Mucosa of gallbladder (tissue), 1 donor: Measurements from ENCODE around the gene NPHP4. TPM values are rescaled to one million over a fixed set of nuclear protein-coding genes. Genes with fewer than 3 reads are reported as not detected.
A peak's percentile ranks its signal among the peaks of the same experiment; 100 is the strongest.

ENCODE experiments used
- DNase-seq: peaks from one replicate; pipeline ENCODE4 v3.0.0-alpha.2; 2020; ENCODE audit warnings: low spot score
- total RNA-seq: library from RNA; stranded (reverse); gene quantifications from one replicate; pipeline ENCODE4 v1.2.1, GENCODE V29; 2021
- donor health status: DM: no; HTN: no; CAD: no.

Gene NPHP4
- total RNA-seq: 20.6 TPM

DNA sequence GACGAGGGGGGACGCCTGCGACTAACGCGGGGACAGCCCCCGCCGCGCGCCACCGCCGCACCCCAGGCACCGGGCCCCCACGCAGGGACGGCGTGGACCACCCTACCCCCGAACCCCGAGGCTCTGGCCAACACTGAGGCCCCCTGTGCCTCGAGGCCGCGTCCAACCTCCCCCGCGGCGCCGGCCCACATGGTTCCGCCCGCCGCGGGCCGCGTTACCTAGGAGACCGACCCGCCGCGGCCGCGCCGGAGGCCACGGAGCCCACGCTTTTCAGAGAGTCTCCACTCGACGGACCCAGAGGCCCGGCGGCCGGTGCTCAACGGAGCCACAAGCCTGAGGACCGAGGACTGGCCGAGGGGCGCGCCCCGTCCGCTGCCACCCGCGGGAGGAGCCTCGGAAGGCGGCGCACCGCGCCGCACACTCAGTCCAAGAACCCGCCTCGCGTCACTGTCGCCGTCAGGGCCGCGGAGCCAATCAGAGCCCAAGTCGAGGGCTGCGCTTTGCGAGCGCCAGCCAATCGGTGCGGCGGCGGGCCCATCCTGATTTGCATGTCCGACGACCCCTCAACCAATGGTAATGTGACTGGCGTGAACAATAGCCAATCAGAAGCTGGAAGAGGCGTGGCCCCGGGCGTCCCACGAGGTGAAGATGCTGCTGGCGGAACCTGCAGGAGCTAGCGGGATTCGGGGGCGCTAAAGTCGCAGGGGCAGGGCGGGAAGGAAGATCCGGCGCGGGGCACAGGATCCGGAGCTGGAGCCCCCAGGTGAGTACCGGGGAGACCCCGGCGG is at the start of gene NPHP4:
Gene NPHP4 (minus strand): TSS at position 400 of the 788 bp plus-strand sequence. CDS start 6,136 bp downstream, outside the sequence.
- peak; percentile 100 for DNase-seq

DNA sequence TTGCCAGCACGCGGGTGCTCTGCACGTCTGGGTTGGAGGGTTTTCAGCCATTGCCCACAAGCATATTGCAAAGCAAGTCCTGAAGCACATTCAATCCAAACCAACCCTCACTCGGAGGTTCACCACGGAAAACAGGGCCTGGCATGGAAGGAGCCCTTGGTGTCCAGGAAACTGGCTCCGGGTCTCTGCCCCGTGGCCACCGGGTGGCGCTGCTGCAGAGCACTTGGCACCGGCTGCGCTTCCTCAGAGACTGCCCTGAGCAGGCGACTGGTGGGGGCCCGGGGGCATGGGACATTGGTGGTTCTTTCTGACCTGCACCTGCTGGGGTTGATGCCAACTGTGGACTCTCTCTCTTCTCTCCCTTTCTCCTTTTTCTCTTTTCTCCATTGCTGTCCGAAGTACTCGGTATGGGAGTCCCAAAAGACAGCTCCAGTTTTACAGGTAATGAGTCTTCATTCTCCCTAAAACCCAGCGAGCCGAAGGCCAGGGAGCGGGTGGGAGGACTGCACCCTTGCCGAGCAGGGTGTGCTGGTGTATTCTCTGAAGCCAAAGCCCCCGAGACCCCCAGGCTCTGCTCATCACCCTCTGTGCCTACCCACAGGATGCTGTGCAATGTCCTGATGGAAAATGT is 49.3 kb upstream of the NPHP4 start:
- no peak for DNase-seq

DNA sequence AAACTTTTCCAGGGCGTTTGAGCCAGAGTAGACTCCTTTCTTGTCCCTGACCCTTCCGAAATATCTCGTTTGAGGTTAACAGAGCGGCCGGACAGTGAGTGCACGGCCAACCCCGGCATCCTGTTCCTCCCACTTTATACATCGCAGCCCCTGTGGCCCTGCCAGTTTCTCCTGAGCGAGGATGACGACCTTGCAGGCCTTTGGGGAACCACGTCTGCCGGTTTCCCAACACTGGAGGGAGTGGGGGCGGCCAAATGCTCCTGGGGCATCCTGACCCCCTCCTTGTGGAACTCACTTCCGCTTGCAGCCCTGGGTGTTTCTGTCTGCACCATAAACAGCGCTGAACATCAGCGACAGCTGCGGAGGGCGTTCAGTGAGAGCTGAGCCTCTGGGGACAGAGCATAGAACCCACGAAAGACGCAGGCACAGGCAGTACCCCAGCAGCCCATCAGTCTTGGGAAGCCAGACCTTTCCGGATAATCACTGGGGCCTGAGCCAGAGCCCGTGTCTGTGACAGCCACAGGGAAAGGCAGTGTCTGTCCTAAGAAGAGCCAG is 48.7 kb upstream of the NPHP4 start:
- no peak for DNase-seq

DNA sequence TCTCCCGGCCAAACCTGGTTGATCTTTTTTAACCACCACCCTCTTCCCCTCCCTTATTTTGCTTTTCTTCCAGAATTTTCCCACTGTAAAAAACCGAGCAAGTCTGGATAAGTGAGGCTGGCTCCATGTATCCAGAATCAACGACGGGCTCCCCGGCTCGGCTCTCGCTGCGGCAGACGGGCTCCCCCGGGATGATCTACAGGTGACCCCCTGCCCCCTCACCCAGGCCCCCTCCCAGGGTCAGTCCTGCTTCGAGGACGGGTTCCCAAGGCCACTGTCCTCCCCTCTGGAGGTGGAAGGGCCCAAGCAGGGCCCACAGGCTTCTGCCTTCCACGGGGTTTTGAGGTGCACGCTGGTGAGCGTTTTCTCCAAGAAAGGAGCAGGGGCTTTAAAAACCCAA is 48.2 kb upstream of the NPHP4 start:
- DNase-seq: no peak

DNA sequence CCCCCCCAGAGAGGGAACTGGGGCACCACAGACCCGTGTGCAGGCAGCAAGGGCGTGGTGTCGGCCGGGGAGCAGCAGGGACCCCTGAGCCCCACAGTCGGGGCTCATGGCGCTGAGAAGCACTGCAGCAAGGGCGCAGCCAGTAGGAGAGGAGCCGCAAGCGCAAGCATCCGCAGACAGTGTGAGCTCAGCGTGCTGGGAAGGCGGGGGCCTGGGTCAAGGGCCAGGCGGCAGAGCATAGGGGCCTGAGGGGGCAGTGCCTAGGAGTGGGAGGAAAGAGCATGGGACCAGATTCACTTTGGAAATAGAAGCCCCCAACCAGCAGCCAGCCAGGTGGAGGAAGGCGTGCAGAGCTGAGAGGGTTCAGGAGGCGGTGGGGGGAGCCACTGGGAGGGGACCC is 46.8 kb upstream of the NPHP4 start:
- DNase-seq: no peak

DNA sequence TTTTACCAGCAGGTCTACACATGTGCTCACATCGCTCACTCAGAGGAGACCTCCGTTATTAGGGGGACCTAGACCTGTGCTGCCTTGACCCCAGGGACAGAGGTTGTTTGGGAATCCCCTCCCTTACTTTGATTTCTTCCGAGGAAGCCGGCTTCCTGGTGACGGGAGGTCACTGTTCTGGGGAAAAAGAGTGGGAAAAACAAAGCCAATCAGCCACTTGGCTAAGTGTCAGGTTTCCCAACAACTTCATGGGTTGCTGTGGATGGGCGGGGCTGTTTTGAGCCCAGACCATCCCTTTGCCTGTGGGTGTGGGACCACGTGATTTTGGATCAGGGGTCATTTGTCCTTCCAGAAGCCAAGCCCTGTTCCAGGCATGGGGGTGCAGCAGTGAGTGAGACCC is 46.4 kb upstream of the NPHP4 start:
- DNase-seq: no peak

DNA sequence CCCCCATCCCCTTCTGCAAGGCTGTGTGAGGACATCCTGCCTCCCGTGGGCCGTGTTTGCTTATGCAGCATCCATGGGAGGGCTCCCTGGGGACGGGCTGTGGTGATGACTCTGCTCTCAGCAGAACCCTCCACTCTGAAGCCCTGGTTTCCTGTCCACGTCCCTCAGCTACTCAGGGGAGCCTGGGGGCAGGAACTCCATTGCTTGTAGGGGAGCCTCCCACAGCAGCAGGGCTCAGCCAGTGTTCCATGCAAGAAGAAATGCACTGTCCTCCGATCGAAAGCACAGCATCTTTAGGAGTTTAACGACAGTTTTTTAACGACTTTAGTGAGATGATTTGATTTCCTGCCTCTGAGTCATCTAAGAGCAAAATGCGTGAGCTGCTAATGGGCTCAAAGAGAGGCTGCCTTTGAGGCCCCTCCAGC is 45.1 kb upstream of the NPHP4 start:
- no peak for DNase-seq

DNA sequence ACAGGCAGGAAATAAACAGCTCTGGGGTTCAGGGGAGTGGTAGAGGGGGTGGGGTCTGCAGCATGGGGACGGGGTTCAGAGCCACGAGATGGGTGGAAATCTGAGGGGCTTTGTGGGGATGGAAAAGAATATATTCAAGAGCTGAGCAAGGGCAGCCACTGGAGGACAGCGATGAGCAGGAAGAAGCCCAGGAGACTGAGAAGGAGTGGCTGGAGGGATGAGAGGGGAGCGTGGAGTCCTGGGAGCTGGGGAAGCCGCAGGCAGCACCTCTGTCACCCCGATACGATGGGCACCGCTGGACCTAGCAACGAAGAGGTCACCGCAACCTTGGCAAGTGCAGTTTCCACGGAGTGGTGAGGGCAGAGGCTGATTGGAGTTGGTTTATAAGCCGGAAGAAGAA is 43.5 kb upstream of the NPHP4 start:
- no peak for DNase-seq

DNA sequence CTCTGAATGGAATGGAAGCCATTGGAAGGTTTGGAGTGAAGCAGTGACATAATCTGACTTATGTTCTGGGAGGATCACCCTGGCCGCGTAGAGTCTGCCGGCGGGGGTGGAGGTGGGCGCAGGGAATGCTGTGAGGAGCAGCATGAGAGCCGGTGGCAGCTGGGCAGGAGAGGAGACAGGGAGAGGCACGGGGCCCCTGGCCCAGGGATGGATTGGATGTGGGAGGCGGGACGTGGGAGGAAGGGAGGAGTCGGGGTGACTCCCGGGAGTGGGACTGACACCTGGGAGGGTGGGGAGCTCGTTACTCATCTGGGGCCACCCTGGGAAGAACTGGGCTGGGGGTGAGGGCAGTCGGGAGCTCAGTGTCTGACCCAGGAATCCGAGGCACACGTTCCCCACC is 43.1 kb upstream of the NPHP4 start:
- DNase-seq: no peak

DNA sequence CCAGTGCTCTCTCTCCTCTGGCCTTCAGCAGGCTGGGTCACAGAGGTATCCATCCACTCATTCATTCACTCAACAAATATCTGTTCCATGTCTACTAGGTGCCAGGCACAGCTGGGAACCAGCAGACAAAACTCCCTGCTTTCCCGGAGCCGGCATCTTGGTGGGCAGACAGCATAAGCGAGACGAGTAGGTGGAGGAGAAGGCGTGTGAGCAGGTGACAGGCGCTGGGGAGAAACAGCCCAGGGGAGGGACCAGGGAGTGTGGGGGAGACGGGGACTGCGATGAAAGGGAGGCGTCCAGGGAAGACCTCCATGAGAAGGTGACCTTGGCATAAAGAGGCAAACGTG is 42.5 kb upstream of the NPHP4 start:
- DNase-seq: no peak

DNA sequence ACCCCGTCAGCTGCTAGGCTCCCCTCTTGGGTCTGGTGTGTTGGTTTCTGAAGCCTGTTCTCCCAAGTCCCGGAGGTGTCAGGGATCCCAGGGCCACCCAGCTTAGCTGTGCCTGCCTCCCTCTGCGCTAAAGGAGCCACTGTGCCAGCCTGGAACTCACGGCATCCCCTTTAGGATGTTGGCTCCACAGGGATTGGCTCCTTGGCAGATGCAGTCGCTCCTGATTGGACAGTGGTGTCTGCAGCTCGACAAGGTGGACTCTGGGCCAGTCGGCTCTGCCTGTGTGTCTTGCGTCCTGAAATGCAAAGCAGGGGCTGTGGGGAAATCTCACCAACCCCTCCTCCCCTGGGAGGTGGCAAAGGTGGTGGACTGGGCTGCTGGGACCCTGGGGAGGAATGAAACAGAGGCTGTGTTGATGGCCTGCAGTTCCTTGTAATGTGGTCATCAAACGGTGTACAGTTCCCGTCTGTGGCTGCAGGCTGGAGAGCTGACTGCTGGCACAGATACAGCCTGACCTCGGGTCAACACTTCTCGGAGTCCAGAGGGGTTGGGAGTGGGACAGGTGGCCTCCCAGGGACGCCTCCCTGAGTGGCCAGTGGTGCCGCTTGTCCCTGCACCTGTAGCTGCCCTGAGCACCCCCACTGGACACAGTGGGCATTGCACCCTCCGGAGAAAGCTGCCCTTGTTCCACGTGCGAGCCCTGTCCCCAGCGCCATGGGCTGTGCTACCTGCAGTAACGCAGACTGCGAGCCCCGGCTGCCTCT is 41.9 kb upstream of the NPHP4 start:
- no peak for DNase-seq

DNA sequence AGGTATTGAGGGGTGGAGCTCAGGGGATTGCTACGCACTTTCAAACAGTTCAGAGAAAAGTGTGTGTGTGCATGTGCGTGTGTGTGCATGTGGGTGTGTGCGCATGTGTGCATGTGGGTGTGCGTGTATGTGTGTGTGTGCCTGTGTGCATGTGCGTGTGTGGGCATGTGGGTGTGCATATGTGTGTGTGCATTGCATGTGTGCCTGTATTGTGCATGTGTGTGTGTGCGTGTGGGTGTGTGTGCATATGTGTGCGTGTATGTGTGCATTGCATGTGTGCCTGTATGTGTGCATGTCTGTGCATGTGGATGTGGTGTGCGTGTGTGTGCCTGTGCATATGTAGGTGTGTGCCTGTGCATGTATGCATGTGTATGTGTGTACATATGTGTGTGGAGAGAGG is 40.9 kb upstream of the NPHP4 start:
- DNase-seq: no peak

DNA sequence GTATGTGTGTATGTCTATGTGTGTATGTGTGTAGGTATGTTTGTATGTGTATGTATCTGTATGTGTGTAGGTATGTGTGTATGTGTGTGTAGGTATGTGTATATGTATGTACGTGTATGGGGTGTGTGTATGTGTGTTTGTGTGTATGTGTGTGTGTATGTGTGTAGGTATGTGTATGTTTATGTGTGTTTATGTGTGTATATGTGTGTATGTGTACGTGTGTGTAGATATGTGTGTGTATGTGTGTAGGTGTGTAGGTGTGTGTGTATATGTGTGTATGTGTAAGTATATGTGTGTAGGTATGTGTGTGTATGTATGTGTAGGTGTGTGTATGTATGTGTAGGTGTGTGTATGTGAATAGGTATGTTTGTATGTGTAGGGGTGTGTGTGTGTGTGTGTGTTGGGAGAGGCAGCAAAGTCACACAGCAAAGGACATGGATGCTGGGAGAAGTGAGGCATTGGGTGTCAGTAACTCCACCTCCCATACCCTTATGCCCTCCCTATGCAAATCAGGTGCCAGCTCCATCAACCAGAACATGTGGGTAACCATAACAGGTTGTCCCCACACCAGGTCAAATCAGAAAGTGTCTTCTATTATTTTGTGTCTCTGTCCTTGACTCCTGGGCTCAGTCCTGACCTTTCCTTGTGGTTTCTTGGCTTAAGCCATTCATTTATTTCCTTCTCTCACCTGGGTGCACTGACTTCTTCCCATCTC is 38.5 kb upstream of the NPHP4 start:
- no peak for DNase-seq

DNA sequence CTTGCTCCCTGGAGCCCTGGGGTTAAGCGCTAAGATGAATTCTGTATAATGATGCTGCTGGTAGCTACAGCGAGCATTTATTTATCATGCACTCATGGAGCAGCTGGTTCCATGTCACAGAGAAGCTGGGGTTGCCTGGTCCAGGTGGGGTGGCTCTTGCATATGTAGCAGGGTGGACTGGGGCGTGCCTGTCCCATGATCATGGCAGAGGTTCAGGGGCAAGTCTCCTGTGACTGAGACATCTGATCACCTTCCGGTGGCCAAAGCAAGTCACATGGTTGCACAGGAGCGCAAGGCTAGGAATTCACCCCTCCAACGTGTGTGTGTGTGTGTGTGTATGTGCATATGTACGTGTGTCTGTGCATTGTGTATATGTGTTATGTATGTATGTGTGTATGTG is 37.9 kb upstream of the NPHP4 start:
- DNase-seq: no peak

DNA sequence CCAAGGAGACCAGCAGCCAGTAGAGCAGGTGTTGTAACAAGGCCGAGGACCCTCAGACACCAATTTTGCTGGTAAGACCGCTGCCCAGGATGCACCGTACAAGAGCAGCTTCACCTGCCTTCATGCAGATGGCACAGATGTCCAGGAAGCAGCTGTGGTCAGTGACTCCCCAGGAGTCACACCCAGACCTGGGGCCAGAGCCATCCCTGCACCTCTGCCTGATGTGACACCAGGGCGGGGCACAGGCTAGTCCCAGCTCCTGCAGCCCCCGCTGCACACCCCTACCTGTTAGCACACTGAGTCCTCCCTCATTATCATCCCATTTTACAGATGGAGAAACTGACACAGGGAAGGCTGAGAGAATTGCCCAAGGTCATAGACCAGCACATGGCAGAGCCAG is 37.1 kb upstream of the NPHP4 start:
- DNase-seq: no peak

DNA sequence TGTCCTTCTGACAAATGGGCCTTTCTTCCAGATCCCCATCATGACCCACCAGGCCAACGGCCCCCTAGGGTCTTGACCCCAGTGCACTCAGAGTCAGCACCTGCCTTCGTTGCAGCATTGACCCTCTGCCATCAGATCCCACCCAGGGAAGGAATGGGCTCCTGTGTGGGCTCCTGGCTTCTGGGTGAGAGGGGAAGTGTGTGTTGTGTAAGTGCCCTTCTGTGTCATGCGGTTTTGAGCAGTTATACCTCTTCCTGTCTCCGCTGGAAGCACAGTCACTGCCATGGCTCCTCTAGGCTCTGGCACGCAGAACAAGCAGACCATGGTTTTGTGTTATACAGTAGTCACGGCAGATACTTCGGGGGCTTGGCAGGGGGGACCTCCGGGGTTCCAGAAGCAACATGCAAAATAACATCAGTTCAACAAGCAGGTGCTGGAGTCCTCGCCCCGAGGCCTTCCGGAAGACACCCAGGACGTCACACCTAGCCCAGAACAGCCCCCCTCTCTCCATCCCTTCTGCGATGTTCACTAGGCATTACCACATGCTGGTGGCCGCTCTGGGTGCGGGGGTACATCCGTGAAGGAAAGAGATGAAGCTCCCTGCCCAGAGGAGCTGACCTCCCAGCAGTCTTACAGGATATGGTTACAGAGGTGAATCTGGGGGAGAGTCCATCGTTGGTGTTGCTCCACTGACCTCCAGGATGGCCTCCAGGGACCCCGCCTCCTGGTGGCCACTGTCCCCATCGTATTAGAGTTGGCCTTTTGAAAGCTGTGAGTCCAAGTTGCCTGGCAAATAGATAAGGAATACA is 36.0 kb upstream of the NPHP4 start:
- peak; percentile 39 for DNase-seq

DNA sequence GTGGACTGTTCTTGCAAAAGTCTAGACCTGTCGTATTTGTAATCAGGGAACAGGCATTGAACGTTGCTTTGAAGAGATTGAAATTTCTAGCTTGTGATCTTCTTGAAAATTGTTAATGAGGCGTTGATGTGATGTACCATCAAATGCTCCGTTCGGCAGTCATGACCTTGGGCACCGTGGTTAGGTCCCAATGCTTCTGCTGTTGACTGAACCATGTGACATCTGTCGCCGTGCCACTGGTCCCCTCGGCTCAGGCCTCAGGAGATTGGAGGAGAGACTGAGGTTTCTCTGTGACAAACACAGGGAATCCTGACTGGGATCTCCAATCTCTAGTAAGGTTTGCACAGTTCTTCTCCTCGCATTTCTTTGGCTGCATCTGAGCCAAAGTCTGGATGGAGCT is 35.4 kb upstream of the NPHP4 start:
- no peak for DNase-seq

DNA sequence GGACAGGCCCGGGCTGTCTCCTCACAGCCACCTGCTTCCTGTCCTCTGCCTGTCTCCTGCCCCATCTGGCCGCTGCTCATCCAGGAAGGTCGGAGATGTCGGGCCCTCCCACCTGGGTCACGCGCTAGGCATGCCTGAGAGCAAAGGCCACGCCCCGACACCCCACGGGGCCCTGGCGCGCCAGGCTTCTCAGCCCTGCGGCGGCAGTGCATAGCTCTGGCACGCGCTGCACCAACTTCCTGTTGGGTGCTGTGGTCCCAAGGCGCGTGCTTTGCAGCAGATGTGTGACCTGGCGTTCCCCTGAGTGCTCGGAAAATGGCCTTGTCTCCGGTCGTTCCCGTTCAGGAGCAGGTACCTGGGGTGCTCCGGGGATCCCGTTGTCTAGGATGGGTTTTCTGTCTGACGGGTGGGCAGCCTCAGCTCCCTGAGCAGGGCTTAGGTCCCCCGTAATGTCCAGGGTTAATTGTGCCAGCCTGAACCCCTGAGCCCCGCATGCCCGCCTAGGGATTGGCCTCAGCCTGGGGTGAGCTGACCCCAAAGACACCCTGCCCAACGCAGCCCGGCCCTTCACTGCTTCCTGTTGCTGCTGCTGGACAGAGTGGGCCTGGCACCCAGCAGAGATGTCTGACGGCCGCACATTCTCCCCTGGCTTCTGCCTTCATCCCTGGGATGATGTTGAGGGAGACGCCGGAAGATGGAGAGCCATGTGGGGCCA is 34.0 kb upstream of the NPHP4 start:
- DNase-seq: peak; percentile 78

DNA sequence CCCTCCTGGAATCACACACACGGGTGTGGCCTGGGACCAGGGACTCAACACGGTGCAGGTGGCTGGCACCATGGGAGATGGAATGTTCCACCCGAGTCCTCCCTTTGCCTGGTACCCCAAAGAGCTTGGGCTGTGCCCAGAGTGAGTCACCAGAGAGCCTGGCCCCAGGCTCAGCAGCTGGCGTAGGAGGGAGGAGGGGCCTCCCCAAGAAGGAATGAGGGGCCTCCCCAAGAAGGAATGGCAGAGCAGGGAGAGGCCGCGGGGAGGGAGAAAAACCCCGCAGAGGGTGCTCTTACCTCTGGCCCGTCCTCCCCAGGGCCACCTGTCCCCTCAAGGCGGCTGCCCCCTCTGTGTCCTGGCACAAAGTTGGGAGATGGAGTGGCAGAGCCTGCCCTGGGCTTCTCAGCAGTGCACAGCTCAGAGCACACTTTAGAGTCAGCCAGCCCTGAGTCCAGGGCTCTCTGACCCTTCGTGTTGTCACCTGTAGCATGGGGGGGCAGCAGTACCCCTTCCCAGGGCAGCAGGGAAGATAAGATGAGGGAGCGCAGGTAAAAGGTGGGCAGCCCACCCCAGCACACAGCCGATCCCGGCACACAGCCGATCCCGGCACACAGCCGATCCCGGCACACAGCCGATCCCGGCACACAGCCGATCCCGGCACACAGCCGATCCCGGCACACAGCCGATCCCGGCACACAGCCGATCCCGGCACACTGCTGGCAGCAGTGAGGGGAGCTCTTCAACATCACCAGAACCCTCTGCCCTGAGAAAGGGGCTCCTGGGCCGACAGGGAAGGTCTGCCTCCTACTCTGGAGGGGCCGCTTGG is 33.3 kb upstream of the NPHP4 start:
- DNase-seq: no peak

DNA sequence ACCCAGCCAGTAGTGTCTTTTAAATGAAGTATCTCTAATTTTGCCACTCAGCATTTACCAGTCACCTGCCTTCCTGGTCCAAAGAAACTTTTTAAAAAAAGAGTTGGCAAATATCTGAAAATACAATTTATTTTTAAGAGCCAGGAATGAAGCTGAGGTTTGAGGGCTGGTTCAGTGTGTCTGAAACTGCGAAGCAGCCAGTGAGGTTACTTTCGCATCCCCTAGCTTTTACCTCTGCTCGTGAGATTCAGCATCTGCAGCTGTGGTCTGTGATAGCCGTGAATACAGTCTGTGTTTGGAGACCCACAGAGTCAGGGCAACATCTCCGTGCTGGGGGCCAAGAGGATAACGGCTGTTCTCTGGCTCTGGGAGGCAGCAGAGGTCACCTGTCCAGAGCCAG is 32.2 kb upstream of the NPHP4 start:
- no peak for DNase-seq
